SK-N-SH (cell line): ENCODE data around the gene CLCN3.

ENCODE experiments used
- CHD2 ChIP-seq: fragments of 150-350 bp; IDR thresholded peaks from 2 replicates; pipeline ENCODE4 v1.6.1; 2018; ENCODE audit warnings: low read length; ENCODE audit not compliant: partially characterized antibody
- FOXM1 ChIP-seq: IDR thresholded peaks from 2 replicates; pipeline ENCODE4 v1.4.0; 2012; ENCODE audit warnings: low read depth, mild to moderate bottlenecking
- GATA2 ChIP-seq: sonication (generic); formaldehyde crosslinking; IDR thresholded peaks from 2 replicates; pipeline ENCODE4 v1.5.0; 2020; ENCODE audit warnings: mild to moderate bottlenecking, missing genetic modification reagents
- NRF1 ChIP-seq: IDR thresholded peaks from 2 replicates; pipeline ENCODE4 v1.6.1; 2012; ENCODE audit warnings: low read depth, mild to moderate bottlenecking, low read length
- POLR2AphosphoS5 ChIP-seq: IDR thresholded peaks from 2 replicates; pipeline ENCODE4 v1.6.1; 2012; ENCODE audit warnings: low read depth, low read length
- RAD21 ChIP-seq: IDR thresholded peaks from 2 replicates; pipeline ENCODE4 v1.6.1; 2012; ENCODE audit warnings: mild to moderate bottlenecking, low read length
- REST ChIP-seq: IDR thresholded peaks from 2 replicates; pipeline ENCODE4 v1.6.1; 2012; ENCODE audit warnings: mild to moderate bottlenecking, low read depth, low read length, moderate library complexity
- YY1 ChIP-seq: IDR thresholded peaks from 2 replicates; pipeline ENCODE4 v1.4.0; 2012; ENCODE audit warnings: low read depth, mild to moderate bottlenecking
- TF ChIP-seq, protein P1 (sequence below): fragments of 200-600 bp; sonication (generic); IDR thresholded peaks from 2 replicates; pipeline ENCODE4 v1.6.1; 2017; ENCODE audit warnings: antibody characterized with exemption, mild to moderate bottlenecking, moderate library complexity
- TF ChIP-seq, protein P2 (sequence below): IDR thresholded peaks from 2 replicates; pipeline ENCODE4 v1.4.0; 2012; ENCODE audit warnings: low read depth

DNA sequence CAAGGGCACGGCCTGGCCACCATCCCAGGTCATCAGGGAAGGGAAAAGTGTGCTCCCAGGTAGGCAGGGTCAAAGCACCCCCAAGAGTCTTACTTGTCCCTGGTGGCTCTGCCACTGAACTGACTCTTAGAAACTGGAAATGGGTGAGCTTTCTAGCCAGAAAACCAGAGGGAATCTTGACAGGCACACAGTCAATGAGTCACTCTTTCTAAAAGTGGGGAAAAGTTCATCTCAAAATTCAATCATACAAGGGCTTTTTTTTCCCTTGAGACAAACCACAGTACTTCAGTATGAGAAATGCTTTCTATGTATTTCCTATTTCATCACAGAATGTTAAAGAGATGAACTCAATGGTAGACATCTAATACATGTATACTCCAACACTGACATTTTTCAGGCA lies 124.9 kb downstream of the CLCN3 start:
- TF ChIP-seq, protein P1, sequence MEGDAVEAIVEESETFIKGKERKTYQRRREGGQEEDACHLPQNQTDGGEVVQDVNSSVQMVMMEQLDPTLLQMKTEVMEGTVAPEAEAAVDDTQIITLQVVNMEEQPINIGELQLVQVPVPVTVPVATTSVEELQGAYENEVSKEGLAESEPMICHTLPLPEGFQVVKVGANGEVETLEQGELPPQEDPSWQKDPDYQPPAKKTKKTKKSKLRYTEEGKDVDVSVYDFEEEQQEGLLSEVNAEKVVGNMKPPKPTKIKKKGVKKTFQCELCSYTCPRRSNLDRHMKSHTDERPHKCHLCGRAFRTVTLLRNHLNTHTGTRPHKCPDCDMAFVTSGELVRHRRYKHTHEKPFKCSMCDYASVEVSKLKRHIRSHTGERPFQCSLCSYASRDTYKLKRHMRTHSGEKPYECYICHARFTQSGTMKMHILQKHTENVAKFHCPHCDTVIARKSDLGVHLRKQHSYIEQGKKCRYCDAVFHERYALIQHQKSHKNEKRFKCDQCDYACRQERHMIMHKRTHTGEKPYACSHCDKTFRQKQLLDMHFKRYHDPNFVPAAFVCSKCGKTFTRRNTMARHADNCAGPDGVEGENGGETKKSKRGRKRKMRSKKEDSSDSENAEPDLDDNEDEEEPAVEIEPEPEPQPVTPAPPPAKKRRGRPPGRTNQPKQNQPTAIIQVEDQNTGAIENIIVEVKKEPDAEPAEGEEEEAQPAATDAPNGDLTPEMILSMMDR, result no peak
- TF ChIP-seq RAD21 (no peak), YY1 (no peak), NRF1 (no peak), REST (no peak), FOXM1 (no peak), GATA2 (CRISPR knock-in tag) (no peak), CHD2 (no peak), POLR2AphosphoS5 (no peak)
- TF ChIP-seq, protein P2, sequence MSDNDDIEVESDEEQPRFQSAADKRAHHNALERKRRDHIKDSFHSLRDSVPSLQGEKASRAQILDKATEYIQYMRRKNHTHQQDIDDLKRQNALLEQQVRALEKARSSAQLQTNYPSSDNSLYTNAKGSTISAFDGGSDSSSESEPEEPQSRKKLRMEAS, result no peak
